NOMO-1 (cell line): Measurements from ENCODE around the gene APLN.

Experiments used
- DNase-seq, 2 experiments: peaks; one replicate each; lab custom pipeline; 2025; ENCODE audit not compliant: unreplicated experiment in 2 of 2; lab: John Stamatoyannopoulos, UW

The APLN gene

DNA sequence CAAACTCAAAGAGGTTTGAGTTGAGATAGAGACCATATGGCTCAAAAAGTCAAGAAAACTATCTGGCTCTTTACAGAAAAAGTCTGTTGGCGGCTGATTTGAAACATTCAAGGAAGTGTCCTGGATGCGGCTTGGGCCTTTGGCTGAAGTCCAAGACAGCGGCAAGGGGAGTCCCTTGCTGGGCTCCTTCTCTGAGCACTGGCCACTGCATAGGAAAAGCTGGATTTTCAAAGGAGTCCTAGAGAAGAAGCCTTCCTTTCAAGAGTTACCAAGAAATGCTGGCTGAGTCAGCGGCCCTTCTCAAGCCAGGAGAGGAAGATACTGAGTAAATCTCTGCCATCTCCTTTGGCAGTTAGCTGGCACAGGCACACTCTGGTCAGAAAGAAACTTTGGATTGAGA is 12.1 kb downstream of the APLN start:
- DNase-seq = no peak

DNA sequence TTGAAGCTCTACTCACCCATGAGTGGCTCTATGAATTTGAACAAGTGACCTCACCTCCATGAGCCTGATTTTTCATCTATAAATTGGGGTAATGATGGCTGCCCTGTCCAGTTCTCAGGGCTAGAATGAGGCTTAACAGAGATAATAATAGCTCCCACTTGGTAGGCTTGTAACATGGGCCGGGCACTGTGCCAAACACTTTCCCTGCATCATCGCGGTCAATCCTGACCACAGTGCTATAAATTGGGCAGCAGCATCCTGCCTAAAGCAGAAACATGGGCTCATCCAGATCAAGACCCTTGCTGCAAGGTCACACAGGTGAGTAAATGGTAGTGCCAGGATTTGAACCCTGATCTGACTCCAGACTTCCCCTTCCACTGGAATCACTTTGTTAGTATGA is 12.8 kb downstream of the APLN start:
- no peak for DNase-seq

DNA sequence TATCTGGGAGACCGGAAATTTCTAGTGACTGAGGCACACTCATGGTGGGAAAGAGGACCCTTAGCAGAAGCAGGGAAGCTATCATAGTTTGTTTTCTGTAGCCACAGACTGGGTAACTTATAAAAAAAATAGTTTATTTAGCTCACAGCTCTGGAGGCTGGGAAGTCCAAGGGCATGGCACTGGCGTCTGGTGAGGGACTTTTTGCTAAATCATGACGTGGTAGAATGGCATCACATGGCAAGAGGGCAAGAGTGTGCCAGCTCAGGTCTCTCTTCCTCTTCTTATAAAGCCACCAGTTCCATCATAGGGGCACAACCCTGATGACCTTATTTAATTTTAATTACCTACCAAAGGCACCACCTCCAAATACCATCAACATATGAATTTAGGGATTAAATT is 13.3 kb downstream of the APLN start:
- no peak for DNase-seq

DNA sequence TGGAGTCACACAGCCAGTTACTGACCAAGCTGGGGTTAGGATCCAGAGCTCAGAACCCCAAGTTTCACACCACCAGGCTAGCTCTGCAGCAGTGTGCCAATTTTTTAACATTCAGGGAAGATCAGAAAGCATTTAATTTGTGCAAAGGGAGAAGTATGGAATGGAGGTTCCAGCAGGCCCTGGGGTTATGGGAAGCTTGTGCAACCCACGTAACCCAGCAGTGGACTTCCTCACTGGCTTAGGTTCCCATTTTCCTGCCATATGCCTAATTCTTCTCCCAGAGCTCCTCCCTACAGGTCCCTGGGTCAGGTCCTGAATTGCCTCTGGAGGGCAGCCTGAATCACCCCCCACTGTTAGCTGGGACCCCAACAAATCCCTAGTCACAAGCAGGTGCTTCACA is 14.0 kb downstream of the APLN start:
- DNase-seq = no peak

DNA sequence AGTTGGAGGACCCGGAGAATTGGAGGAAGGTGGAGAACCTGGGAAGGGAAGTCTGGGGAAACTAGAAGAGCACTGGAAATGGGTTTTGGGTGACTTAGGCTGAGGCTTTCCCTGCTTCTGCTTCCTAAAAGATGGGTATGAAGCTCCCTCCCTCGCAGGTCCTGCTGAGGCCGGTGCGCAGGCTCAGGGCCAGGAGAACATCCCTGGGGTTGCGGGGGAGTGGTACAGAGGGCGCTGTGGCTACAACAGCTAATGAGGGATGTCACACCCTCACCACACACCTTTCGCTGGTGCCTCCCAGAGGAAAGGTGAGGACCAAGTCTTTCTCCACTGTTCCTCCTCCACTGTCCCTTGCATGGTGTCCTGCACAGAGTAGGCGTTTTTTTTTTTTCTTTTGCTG is 15.8 kb downstream of the APLN start:
- DNase-seq = no peak

DNA sequence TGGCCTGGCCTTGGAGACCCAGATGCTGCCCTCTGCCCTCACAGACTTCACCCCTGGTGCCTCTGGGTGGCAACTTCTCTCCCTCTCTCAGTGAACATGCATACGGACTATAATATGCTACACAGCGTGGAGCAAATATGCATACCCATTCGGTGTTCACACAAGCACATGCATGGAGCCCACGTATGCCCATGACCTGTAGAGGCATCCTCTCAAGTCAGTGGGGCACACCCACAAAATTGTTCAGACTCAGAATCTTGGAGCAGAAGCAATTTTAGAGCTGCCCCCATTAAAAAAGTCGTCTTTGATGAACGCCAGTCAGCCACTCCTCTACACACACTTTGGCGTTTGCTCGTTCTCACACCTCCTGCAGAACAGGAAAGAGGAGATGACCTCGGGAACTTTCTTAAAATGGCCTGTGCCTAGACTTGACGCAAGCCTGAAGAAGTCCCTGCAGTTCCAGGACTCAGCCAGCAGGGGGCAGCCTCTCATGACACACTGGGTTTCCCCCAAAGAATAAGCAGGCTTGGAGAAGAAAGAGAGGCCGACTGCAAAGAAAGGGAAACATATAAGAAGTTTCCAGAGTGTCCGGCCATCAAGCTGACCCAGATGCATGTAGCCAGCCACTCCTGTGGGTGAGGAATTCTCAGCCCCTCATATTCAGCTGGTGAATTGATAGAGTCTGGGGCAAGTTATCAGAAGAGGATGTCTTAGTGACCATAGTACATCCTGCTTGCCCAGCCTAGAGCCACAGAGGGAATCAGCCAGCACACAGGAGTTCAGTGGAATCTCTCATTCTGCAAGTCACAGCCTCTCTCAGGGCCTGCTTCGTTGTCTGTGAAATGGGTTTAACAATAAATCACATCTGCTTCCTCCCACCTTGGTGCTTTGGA is 17.3 kb downstream of the APLN start:
- DNase-seq = peak; percentile 9 to 49

DNA sequence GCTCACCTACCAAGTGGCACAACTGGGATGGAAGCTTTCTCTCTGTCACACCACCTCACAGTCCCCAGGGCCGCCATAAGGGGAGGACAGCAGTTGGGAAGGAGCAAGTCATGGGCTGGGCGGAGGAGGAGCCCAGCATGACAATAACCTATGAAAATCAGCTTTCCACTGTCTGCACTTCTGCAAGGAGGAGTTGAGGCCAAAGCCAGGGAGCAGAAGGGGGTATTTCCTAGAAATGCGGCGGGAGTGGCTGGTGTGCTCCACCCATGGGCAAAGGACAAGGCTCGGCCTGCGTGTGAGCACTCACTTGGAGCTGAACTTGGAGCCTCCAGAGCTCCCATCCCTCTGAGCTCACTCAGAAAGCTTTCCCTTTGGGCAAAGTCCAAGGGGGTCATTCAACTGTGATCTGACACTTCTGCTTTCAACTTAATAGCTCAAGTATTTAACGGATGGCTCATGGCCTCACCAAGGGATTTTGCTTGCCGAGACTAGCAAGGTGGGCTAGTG is 18.5 kb downstream of the APLN start:
- no peak for DNase-seq

DNA sequence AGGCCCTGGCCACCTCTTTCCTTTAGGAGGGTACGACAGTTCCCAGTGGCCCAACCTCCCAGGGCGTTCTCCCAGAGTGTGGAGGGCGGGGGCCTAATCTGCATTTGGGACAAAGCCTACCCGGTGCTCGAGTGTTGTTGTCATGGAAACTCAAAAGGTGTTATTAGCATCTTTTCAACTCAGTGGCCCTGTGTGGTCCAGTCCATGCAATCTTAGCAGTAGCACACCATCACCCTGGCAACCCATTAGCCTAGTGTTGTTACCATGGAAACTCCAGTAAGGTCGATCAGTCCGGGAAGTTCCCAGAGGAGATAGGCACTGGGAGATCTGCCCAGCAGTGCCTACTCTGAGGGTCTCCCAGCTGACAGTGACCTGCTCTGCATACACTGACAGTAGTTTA is 20.2 kb downstream of the APLN start:
- no peak for DNase-seq

DNA sequence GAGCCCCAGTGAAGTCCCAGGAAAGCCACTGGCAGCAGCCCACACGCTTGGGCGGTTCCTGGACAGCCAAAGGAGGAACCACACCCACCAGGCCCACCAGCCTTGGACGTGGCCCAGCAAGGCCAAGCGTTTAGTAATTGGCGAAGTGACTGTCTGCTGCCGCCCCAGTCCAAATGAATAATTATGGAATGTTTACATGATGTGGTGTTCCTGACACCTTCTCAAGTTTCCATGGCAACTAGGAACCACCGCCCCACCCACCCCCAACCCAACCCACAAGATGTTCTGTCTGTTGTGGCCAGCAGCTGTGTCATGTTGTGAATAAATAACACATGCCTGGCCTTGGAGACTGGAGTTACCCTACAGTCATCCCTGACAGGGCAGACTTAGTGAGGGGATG is 22.3 kb downstream of the APLN start:
- no peak for DNase-seq

DNA sequence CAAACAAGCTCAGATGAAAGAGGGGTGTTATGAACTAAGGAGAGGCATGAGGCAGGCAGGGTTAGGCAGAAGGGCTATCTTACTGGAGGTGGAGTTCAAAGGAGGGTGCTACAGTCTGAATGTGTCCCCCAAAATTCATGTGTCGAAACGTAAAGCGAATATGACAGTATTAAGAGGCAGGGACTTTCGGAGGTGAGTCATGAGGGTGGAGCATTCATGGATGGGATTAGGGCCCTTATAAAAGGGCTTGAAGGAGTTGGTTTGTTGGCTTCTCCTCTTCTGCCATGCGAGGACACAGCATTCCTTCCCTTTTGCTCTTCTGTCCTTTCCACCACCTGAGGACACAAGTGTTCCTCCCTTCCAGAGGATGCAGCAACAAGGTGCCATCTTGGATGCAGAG is 22.9 kb downstream of the APLN start:
- DNase-seq = no peak

DNA sequence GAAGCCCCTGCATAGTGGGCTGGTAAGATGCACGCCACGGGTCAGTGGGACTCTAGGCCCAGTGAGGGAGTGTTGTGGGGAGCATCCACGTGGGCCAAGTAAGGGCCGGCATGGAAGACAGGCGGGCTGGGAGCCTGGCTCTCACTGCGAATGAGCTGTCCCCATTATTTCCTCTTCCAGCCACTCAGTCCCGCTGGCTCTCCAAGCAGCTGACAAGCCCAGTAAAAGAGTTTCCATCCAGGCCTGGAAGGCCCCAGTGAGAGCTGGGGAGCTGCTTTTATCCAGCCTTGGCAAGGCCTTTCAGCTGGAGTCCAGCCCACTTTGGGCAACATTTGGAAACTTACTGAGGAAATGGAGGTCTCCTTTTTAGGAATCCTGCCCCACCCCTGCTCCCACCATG is 24.9 kb downstream of the APLN start:
- DNase-seq = no peak

DNA sequence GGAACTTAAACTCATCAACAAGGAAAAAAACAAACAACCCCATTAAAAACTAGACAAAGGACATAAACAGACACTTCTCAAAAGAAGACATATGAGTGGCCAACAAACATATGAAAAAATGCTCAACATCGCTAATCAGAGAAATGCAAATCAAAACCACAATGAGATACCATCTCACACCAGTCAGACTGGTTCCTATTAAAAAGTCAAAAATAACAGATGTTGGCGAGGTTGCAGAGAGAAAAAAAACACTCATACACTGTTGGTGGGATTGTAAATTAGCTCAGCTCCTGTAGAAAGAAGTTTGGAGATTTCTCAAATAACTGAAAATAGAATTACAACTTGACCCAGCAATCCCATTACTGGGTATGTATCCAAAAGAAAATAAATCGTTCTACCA is 28.7 kb downstream of the APLN start:
- DNase-seq = no peak

DNA sequence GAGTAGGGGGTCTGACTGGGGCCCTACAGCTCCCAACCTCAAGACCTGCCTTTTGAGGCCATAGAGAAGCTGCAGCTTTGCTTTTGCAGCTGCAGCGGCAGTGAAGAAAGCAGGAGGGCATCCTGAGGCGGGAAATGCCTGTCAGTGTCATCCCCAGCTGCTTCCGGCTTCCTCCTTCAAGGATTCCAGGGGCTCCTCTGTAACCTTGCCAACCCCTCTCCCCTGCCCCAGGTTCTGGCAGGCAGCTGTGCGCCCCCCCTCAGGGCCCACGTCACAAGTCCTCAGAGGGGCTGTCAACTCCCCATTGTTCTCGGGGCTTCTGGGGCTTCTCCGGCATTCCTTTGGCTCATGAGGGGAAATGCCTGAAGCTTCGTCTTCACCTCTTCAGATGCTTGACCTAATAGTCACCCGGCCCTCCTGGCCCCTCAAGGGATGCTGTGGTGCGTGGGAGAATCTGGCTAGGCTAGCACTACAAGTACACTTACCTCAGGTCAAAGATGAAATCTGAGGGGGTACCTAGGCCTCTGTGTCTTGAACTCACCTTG is 31.9 kb downstream of the APLN start:
- no peak for DNase-seq

DNA sequence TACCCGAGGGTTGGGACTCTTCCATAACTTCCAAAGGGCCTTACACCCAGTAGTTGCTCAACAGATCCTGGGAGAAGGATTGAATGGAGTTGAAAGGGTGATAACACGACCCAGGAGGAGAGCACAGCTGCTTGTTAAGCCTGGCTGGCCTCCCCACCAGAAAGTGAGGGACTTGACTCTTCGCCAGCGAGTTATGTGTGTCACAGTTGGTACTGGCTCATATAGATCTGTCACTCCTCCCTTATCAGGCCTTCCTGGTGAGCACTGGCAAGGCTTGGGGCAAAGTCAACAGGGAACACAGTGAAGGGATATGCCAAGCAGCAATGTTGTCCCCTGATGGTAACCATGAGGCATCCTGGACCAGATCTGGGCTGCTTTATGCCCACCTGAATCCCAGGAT is 35.8 kb downstream of the APLN start:
- no peak for DNase-seq

DNA sequence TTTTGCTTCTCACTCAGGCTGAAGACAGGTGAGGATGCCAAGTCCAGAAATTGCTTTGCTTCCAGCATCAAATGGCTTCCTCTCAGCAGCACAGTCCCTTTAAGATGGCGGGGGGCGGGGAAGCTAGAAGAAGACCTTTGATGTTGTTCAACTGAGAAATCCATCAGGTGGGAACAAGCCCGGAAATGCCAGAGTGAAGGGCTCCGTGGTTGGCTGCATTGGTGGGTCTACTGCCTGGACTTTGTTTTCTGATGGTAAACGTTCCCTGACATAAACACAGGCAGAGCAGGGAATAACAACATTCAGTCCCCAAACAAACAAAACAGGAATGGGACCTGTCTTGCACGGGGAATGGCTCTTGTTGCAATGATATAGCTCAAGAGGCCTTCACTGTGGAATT is 37.3 kb downstream of the APLN start:
- no peak for DNase-seq

DNA sequence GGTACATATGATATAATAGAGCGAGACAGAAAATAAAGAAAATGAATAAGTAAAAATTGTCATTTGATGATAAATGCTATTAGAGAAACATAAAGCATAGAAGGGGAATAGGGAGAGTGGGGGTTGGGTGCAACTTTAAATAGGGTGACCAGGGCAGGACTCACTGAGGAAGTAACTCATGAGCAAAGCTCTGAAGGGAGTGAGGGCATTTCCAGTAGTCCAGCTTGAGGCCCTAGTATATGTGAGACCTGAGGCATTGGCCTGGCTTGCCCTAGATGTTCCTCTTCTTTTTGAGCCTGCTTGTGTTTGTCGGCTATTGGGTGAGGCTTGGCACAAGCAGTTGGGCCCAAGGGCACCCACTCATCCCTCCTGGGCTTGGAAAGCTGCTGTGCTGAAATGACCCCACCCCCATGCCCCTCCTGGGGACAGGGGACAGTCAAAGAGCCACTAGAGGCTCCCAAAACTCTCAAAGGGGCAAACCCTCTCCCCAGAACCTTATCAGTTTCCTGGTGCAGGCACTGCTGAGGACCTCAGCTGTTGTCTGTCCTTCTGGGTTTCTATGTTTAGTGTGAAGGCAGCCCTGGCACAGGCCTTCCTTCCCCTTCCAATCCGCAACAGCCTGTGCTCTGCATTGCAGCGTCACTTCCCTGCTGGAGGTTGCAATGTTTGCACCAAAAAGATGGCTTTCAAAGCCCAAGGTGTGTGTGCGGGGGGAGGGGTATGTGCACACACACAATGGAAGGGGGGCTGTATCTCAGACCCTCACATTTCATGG is 40.1 kb downstream of the APLN start:
- DNase-seq = no peak

DNA sequence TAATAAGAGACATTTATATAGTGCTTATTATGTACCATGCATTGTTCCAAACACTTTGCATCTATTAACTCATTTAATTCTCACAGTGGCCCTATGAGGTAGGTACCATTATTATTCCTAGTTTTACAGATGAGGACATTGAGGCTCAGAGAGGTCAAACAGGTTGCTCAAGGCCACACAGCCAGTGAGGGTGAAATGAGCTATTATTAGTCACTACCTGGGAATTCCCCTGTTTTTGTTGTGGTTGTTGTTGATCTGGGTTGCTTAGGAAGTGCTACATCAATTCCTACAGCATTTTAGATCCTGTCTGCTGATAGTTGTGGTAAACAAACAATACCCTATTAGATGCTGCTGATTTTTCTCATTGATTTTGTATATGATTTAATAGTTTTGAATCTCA is 41.2 kb downstream of the APLN start:
- no peak for DNase-seq

DNA sequence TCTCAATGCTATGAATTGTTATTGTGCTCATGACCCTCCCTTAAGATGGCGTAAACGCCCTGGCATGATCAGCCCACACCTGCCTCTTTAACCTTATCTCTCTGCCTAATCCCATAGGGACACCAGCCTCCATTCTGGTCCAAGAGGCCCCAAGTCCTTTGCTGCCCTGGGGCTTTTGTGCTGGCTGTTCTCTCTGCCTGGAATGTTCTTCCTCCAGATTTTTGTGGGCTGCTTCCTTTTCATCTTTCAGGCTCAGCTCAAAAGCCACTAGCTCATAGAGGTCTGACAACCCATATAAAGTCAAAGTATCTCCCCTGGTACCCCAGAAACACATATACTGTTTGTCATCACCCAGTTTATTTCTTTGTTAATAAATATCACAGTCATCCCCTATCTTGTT is 42.4 kb downstream of the APLN start:
- no peak for DNase-seq

DNA sequence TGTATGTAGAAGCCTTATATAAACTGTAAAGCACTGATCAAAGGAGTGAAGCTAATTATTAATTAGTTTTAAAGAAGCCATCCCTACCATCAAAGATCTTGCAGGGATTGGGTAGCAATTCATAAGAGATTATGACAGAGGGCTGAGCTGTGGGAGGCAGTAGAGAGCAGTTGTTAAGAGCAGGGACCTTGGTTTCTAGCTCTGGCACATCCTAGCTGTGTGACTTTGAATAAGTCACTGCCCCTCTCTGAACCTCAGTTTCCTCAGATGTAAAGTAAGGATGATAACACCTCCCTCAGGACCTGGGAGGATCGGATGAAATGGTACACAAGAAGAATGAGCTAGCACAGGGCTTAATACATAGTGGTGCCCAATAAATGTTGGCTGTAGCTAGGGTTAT is 45.4 kb downstream of the APLN start:
- DNase-seq = no peak

DNA sequence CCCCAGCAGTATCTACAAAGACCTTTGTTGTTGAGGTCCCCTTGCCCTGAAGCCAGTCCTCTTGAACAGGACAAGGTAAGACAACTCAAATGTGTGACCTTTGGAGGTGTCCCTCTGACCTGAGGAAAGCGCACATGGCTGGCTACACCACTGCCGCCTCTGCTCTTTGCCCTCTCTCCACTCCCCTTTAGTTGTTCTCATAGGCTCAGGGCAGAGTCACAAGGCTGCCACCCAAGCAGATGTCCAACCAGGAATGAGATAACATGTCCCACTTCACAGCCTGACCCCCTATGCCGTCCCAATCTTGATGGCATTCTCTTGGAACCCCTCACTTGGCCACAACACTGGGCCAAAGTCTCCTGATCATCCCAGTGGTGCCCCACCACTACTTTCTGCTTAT is 46.3 kb downstream of the APLN start:
- no peak for DNase-seq

DNA sequence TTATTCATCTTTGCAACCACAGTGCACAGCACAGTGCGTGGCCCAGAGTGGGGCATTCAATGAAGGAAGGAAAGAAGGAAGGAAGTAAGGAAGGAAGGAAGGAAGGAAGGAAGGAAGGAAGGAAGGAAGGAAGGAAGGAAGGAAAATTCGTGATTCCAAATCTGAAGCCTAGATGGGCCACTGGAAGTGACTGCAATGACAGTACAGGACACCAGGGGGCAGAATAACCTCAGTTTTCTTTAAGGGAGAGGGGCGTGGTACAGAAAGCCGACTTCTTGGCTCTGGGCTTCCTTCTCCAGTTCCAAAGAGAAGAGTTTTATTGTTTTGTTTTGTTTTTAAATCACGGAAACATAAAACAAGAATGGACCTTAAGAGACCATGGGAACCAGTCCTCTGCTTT is 47.8 kb downstream of the APLN start:
- DNase-seq = peak in 1 of 2 experiments; percentile 50

DNA sequence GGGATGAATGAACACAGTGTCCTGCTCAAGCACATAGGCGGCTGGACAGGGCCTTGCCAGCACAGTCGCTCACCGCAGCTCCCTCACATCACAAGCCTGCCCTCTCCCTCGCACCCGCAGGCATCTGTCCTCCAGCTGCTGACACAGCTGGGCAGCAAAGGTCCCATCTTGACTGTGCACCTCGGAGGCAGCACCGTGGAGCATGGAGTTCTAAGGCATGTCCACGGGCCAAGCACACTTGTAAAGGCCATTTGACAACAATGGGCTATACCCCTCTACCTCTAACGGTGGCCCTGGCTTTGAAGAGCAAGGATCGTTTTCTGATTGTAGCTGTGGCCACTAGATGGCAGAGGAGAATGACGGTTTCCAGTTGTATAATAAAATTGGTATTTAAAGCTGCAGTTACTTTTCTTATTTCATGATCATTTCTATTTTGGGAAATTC is 53.8 kb downstream of the APLN start:
- DNase-seq = no peak
